Mesothelial cell of epicardium (in vitro differentiated cells): ENCODE results near the gene SNED1. TPM values are rescaled to one million over a fixed set of nuclear protein-coding genes. Genes with fewer than 3 reads are reported as not detected.
"Not testable (repeated sequence)": the region's sequence is repeated elsewhere in the genome, so short reads cannot be mapped to it uniquely, and the experiment has no call there.

ENCODE experiments used
- DNase-seq, 2 experiments: peaks; one replicate each; pipeline ENCODE4 v3.0.0; 2021; ENCODE audit warnings: low spot score in 2 of 2; ENCODE audit not compliant: unreplicated experiment in 2 of 2
- H3K27ac Mint-ChIP-seq: 2 replicates; pipeline ENCODE4 v1.8.0; 2021; ENCODE audit warnings: mixed read lengths
- H3K27me3 Mint-ChIP-seq: 2 replicates; pipeline ENCODE4 v1.8.0; 2021; ENCODE audit warnings: low read depth, mixed read lengths
- H3K36me3 Mint-ChIP-seq: 2 replicates; pipeline ENCODE4 v1.8.0; 2021; ENCODE audit warnings: mixed read lengths
- H3K4me1 Mint-ChIP-seq: 2 replicates; pipeline ENCODE4 v1.8.0; 2021; ENCODE audit warnings: mixed read lengths
- H3K4me3 Mint-ChIP-seq: 2 replicates; pipeline ENCODE4 v1.8.0; 2021; ENCODE audit warnings: mild to moderate bottlenecking, moderate library complexity, mixed read lengths
- H3K9me3 Mint-ChIP-seq: 2 replicates; pipeline ENCODE4 v1.8.0; 2021; ENCODE audit warnings: mixed read lengths
- total RNA-seq: library from RNA; stranded (reverse); gene quantifications from 3 replicates; pipeline ENCODE4 v1.2.1, GENCODE V29; 2021
- TF ChIP-seq, protein P1 (sequence below): fragments of 200-600 bp; sonication (generic); IDR thresholded peaks from one replicate; pipeline ENCODE4 v1.5.0; 2021; ENCODE audit warnings: antibody characterized with exemption; ENCODE audit not compliant: unreplicated experiment

SNED1 gene
- total RNA-seq, 1 donor from 2014 or later = 9.4 TPM

DNA sequence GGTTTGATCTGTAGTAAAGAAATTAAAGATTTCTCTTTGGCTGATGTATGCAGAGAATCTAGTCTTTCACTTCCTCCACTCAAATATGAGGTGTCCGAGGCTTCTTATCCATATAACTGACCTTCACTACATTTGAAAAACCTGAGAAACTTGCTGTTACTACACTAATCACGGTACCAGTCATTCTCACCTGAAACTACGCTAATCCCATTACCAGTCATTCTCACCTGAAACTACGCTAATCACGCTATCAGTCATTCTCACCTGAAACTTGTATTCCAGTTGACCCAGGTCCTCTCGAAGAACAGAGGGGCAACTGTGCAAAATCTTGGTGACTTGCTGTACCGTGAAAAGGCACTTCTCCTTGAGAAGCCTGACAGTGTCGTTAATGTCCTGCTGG, 98.6 kb downstream of the SNED1 start:
- H3K36me3 Mint-ChIP-seq = peaks cover 27% of the 10 kb centered on the region
- no peak overlapping the region for H3K4me3 Mint-ChIP-seq
- no peak overlapping the region for H3K27ac Mint-ChIP-seq
- peaks cover 2% of the 10 kb centered on the region for H3K4me1 Mint-ChIP-seq
- no peak for DNase-seq
- TF ChIP-seq, protein P1, sequence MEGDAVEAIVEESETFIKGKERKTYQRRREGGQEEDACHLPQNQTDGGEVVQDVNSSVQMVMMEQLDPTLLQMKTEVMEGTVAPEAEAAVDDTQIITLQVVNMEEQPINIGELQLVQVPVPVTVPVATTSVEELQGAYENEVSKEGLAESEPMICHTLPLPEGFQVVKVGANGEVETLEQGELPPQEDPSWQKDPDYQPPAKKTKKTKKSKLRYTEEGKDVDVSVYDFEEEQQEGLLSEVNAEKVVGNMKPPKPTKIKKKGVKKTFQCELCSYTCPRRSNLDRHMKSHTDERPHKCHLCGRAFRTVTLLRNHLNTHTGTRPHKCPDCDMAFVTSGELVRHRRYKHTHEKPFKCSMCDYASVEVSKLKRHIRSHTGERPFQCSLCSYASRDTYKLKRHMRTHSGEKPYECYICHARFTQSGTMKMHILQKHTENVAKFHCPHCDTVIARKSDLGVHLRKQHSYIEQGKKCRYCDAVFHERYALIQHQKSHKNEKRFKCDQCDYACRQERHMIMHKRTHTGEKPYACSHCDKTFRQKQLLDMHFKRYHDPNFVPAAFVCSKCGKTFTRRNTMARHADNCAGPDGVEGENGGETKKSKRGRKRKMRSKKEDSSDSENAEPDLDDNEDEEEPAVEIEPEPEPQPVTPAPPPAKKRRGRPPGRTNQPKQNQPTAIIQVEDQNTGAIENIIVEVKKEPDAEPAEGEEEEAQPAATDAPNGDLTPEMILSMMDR = no peak
- H3K9me3 Mint-ChIP-seq = no peaks in the 10 kb centered on the region
- H3K27me3 Mint-ChIP-seq = no peaks in the 10 kb centered on the region

GRCh38 chr2:241099246-241099645, 100.8 kb downstream of the SNED1 start:
- H3K36me3 Mint-ChIP-seq = peaks cover 24% of the 10 kb centered on the region
- peaks cover 10% of the 10 kb centered on the region for H3K4me1 Mint-ChIP-seq
- H3K9me3 Mint-ChIP-seq = no peaks in the 10 kb centered on the region
- DNase-seq = no peak
- H3K27me3 Mint-ChIP-seq = no peaks in the 10 kb centered on the region
- H3K4me3 Mint-ChIP-seq = no peak overlapping the region
- no peak overlapping the region for H3K27ac Mint-ChIP-seq
- TF ChIP-seq, protein P1 = no peak

DNA sequence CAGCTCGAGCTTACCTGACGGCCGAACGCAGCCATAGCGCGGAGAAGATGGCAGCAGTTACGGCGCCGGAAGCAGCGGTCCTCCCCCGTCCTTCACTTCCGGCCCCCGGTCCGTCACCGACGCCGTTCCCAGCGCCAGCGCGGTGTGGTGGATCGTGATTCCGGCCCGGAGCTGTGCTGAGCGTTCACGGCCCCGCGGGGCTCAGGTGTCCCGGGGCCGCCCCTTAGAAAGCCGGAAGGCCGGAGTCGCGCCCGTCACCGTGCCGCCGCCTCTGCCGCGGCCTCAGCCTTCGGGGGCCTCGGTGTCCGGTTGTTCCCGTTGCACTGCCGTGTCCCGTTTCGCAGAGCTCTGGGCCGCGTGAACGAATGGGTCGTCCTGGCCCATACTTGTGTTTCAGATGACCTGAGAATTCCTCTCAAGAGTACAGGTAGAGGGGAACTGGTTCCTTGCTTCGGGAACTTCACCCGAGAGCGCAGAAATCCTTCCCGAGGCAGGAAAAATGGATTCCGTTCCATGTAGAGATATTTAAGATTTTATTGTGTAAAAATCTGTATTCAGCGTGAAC, 103.9 kb downstream of the SNED1 start, which contains the start of gene MTERF4:
Gene MTERF4, minus strand, starts transcription at position 49 of the 565 bp plus-strand sequence. Its CDS starts 14 bp downstream, at position 35.
- TF ChIP-seq, protein P1 = no peak
- H3K4me1 Mint-ChIP-seq = peaks cover 10% of the 10 kb centered on the region
- no peaks in the 10 kb centered on the region for H3K9me3 Mint-ChIP-seq
- no peaks in the 10 kb centered on the region for H3K27me3 Mint-ChIP-seq
- peaks cover 11% of the 10 kb centered on the region for H3K36me3 Mint-ChIP-seq
- H3K27ac Mint-ChIP-seq = peak within 1 kb of the TSS; percentile 98
- DNase-seq = peak; percentile 74 to 88
- H3K4me3 Mint-ChIP-seq = peak within 1 kb of the TSS; percentile 95

GRCh38 chr2:241103176-241103595, 104.8 kb downstream of the SNED1 start:
- H3K4me1 Mint-ChIP-seq = peaks cover 10% of the 10 kb centered on the region
- H3K36me3 Mint-ChIP-seq = peaks cover 7% of the 10 kb centered on the region
- no peak for DNase-seq
- H3K4me3 Mint-ChIP-seq = peak overlapping the region; percentile 95
- no peaks in the 10 kb centered on the region for H3K27me3 Mint-ChIP-seq
- peak overlapping the region; percentile 98 for H3K27ac Mint-ChIP-seq
- no peaks in the 10 kb centered on the region for H3K9me3 Mint-ChIP-seq
- TF ChIP-seq, protein P1 = no peak

- not testable (repeated sequence) for DNase-seq, H3K4me3 Mint-ChIP-seq, H3K4me1 Mint-ChIP-seq, H3K27me3 Mint-ChIP-seq, H3K9me3 Mint-ChIP-seq, H3K36me3 Mint-ChIP-seq, H3K27ac Mint-ChIP-seq
Observed at GRCh38 chr2:241104611-241105010, 106.2 kb downstream of the SNED1 start.

- Mint-ChIP-seq H3K9me3 (no peaks in the 10 kb centered on the region), H3K27ac (no peak overlapping the region), H3K4me3 (no peak overlapping the region), H3K36me3 (no peaks in the 10 kb centered on the region), H3K27me3 (no peaks in the 10 kb centered on the region), H3K4me1 (peaks cover 10% of the 10 kb centered on the region)
- TF ChIP-seq, protein P1 = no peak
- DNase-seq = no peak
Observed at GRCh38 chr2:241105641-241106040, 107.2 kb downstream of the SNED1 start.
